ENCODE data around the gene CELA2B. TPM values are rescaled to one million over a fixed set of nuclear protein-coding genes. Genes with fewer than 3 reads are reported as not detected.
"Not testable (repeated sequence)": the region's sequence is repeated elsewhere in the genome, so short reads cannot be mapped to it uniquely, and the experiment has no call there.

The CELA2B gene
- total and polyA plus RNA-seq, 2 experiments from 2014 or later = 0.26 TPM; not detected in 1

- no peak for TF ChIP-seq CTCF (IDR thresholded peaks at IDR 0.05; ENCODE audit: low read depth, low read length)
- peak overlapping the region; percentile 64 for H3K27ac ChIP-seq
- no peaks in the 10 kb centered on the region for H3K36me3 ChIP-seq
- H3K9me3 ChIP-seq (ENCODE audit: low read depth) = no peaks in the 10 kb centered on the region
- H3K27me3 ChIP-seq = no peaks in the 10 kb centered on the region
- H3K4me3 ChIP-seq = no peak overlapping the region
- DNase-seq (ENCODE audit: low read depth in 1 of 2, low spot score in 1 of 2) = no peak
- peaks cover 33% of the 10 kb centered on the region for H3K4me1 ChIP-seq (ENCODE audit: low read depth)
These were observed 12.5 kb downstream of the CELA2B start for GRCh38 chr1:15488371-15488770.

GRCh38 chr1:15489052-15489736 lies 13.3 kb downstream of the CELA2B start:
- H3K4me3 ChIP-seq = no peak overlapping the region
- peak overlapping the region; percentile 64 for H3K27ac ChIP-seq
- peaks cover 41% of the 10 kb centered on the region for H3K4me1 ChIP-seq (ENCODE audit: low read depth)
- DNase-seq (ENCODE audit: low read depth in 1 of 2, low spot score in 1 of 2) = no peak
- H3K9me3 ChIP-seq (ENCODE audit: low read depth) = no peaks in the 10 kb centered on the region
- TF ChIP-seq CTCF (IDR thresholded peaks at IDR 0.05; ENCODE audit: low read depth, low read length) = no peak
- no peaks in the 10 kb centered on the region for H3K27me3 ChIP-seq
- H3K36me3 ChIP-seq = no peaks in the 10 kb centered on the region

- not testable (repeated sequence) for H3K9me3 ChIP-seq (ENCODE audit: low read depth); H3K27me3 ChIP-seq; DNase-seq (ENCODE audit: low read depth in 1 of 2, low spot score in 1 of 2); H3K27ac ChIP-seq; H3K36me3 ChIP-seq; H3K4me3 ChIP-seq
- peaks cover 41% of the 10 kb centered on the region for H3K4me1 ChIP-seq (ENCODE audit: low read depth)
These were observed 15.1 kb downstream of the CELA2B start for GRCh38 chr1:15491010-15491409.

GRCh38 chr1:15492596-15492995 lies 16.7 kb downstream of the CELA2B start:
- Histone ChIP-seq H3K27me3 (no peaks in the 10 kb centered on the region), H3K4me3 (no peak overlapping the region), H3K9me3 (ENCODE audit: low read depth) (no peaks in the 10 kb centered on the region), H3K36me3 (peaks cover 4% of the 10 kb centered on the region), H3K27ac (peak overlapping the region; percentile 95), H3K4me1 (ENCODE audit: low read depth) (peaks cover 41% of the 10 kb centered on the region)
- DNase-seq (ENCODE audit: low read depth in 1 of 2, low spot score in 1 of 2) = peak in 1 of 2 donors; percentile 93
- no peak for TF ChIP-seq CTCF (IDR thresholded peaks at IDR 0.05; ENCODE audit: low read depth, low read length)

- no peak for DNase-seq (ENCODE audit: low read depth in 1 of 2, low spot score in 1 of 2)
- Histone ChIP-seq H3K9me3 (ENCODE audit: low read depth) (no peaks in the 10 kb centered on the region), H3K27ac (peak overlapping the region; percentile 95), H3K4me1 (ENCODE audit: low read depth) (peaks cover 35% of the 10 kb centered on the region), H3K27me3 (no peaks in the 10 kb centered on the region), H3K36me3 (peaks cover 4% of the 10 kb centered on the region), H3K4me3 (no peak overlapping the region)
- TF ChIP-seq CTCF (IDR thresholded peaks at IDR 0.05; ENCODE audit: low read depth, low read length) = no peak
These were observed 18.0 kb downstream of the CELA2B start for GRCh38 chr1:15493869-15494390.

All from cardiac muscle cell (in vitro differentiated cells and primary cell).